ENCODE results near the gene SRGAP2C.
"Not testable (repeated sequence)": the region's sequence is repeated elsewhere in the genome, so short reads cannot be mapped to it uniquely, and the experiment has no call there.

GRCh38 chr1:121252656-121253055, 67.9 kb downstream of the SRGAP2C start:
- not testable (repeated sequence) for TF ChIP-seq CTCF, POLR2A (IDR thresholded peaks at IDR 0.05)
